ENCODE results near the gene LSP1.

- TF ChIP-seq CTCF (IDR thresholded peaks at IDR 0.05; ENCODE audit: insufficient read depth, low read length) (no peak), SPI1 (IDR thresholded peaks at IDR 0.05; ENCODE audit: borderline replicate concordance, low read depth) (no peak)
Measured at GRCh38 chr11:1817511-1817910, 35.4 kb upstream of the LSP1 start.
